Measurements from ENCODE around the gene ERBB4.

The ERBB4 gene

GRCh38 chr2:211423018-211423417 is 1115.6 kb downstream of the ERBB4 start:
- no peak for DNase-seq (ENCODE audit: low spot score)

GRCh38 chr2:211417544-211417943 is 1121.1 kb downstream of the ERBB4 start:
- DNase-seq (ENCODE audit: low spot score), result no peak

DNA sequence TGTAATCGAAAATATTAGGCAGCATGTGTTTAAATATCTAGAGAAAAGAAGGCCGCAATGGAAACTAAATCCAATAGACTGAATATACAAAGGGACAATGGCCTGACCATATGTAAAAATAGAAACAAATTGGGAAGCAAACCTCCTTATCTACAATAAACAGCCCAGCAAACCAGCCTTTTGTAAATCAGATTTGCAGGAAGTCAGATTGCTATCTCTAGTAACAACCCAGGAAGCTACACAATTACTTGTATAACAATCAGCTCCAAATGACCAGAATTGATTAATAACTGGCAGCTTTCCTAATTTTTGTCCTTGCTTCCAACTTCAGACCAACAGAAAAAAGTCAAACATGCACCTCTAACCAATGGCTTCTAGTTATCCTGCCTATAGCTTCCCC is 1122.2 kb downstream of the ERBB4 start:
- DNase-seq (ENCODE audit: low spot score), result peak; percentile 24

GRCh38 chr2:211413746-211414145 is 1124.9 kb downstream of the ERBB4 start:
- DNase-seq (ENCODE audit: low spot score), result no peak

DNA sequence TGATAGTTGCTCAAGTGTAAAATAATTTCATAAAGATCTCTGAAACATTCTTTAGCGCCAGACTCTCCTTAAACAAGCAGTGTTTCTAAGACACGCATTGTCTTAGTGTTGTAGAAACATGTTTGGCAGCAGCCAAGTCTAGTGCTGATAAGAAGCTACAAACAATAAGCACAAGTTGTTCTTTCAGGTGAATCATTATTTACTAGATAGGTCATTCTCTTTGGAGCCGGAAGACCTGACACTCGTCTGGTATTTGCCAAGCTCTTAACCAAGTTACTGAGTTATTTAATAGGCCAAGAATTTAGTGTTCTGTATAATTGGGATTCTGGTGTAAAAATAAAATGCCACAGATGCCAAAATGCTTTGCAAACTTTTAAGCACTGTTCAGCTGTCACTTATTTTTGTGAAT is 1130.1 kb downstream of the ERBB4 start:
- DNase-seq (ENCODE audit: low spot score), result no peak

DNA sequence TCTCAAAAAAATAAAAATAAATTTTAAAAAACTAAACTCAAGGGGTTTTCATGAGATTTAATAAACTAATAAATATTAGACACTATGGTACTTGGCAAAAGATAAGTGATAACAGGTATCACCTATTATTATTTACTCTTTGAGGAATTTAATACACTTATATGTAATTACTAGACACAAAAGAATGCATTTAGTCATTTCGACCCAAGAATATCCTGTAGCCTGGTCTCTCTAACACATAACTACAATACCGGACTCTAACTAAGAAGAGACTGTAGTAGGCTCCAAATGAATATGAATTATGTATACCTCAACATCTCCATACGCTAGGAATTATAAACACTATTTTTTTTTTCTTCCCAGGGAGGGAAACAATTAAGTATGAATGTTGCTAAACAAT is 1131.5 kb downstream of the ERBB4 start:
- no peak for DNase-seq (ENCODE audit: low spot score)

DNA sequence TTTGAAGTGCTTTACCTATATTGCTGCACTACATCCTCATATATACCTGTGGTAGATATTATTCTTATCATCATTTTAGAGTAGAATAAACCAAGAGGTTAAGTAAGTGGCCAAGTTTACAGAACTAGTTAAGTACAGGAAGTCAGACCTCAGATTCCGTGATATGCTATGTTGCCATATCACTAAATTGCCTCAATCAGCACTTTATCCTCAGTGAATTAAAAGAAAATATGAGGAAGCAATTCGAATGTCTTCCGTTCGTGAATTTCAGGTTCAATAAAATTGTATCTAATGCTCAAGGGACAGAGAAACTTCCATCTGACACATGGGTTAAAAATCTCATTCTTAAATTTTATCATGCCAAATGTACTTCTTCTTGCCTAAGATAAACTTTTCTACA is 1133.6 kb downstream of the ERBB4 start:
- DNase-seq (ENCODE audit: low spot score), result no peak

DNA sequence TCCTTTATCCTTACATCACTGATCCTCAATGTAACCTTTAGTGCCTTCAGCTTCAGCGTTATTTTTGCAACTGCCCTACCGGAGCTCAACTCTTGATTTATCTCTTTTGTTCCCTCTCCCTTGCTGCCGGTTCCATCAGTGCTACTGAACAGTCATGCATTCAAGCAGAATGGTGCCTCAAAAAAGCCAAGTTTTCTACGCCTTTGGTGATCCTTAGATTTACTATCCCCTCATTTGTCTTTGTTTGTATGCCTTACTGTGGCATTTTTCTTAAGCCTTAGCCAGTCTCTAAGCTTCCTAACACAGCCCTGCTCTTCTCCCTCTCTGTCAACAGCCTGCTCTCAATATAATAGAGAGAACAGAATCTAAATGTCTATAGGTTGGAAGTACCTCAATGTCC is 1134.5 kb downstream of the ERBB4 start:
- DNase-seq (ENCODE audit: low spot score), result no peak

GRCh38 chr2:211401328-211401727 is 1137.3 kb downstream of the ERBB4 start:
- no peak for DNase-seq (ENCODE audit: low spot score)

- no peak for DNase-seq (ENCODE audit: low spot score)
Observed at GRCh38 chr2:211397764-211398163, 1140.8 kb downstream of the ERBB4 start.

- no peak for DNase-seq (ENCODE audit: low spot score)
Observed at GRCh38 chr2:211396815-211397214, 1141.8 kb downstream of the ERBB4 start.

DNA sequence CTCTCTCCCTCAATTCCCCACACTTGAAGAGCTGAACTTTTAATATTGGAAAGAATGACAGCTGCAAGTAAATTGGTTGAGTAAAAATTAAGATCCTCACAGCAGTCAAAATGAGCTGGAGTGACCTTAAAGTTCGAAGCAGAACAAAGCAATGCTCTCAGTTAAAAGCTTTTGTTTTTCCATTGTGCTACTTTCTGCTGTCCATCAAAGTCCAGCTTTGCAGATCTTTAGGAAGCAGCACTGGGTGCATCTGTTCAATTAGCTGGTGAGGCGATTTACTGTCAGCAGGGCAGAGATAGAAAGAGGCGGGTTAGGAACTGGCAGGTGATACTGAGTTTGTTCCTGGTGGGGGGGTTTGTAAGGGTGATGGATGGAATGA is 1147.4 kb downstream of the ERBB4 start:
- DNase-seq (ENCODE audit: low spot score), result peak; percentile 65

- no peak for DNase-seq (ENCODE audit: low spot score)
Observed at GRCh38 chr2:211390536-211391188, 1147.9 kb downstream of the ERBB4 start.

DNA sequence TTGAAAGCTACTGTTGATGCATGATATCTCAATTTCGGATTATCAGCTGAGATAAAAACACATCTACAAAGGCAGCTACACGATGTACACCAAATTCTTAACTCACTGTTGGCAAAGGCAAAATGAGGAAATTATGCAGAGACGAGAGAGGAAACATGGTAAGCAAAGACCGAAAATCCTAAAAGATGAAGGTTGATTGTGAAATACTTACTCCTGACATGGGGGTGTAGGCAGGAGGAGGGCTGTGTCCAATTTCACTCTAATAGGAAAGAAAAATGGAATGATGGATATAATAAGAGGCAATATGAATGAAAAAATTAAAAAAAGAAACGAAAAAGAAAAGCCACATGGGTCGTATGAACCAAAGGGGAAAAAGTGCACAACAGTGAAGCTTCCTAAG is 1150.9 kb downstream of the ERBB4 start:
- DNase-seq (ENCODE audit: low spot score), result no peak

DNA sequence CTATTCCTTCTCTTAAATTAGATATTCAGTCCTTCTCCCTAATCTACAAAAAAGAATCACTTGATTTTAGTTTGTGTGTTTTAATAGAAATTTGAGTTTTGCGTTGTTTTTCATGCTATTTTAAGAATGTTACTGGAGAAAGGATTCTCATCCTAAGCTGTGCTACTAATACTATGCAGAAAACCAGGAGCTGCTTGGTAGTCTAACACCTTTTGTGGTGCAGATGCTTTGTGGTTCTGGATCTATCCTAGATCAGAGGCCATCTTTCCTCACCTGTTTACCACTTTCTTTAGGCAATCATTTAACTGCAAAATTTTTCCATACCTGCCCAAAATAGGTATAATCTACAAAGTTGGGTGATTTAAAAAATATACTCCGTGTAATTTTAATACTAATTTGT is 1158.6 kb downstream of the ERBB4 start:
- DNase-seq (ENCODE audit: low spot score), result no peak

DNA sequence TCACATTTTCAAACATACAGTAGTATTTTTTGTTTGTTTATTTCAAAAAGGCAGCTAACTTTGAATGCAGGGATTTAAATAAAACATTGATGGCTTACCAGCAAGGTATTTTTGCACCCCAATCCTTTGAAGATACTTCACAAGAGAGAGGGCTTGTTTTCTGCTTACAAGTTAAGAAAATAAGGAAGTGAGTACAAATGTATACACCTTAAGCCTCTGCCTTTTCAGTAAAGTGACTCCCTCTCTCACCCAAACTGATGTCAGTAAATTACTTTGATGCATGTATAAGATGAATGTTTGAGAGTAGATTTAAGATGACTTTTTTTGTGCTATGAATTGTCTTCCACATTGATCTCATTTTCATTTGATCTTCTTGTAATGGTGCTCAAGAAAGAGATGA is 1162.2 kb downstream of the ERBB4 start:
- no peak for DNase-seq (ENCODE audit: low spot score)

GRCh38 chr2:211373203-211373602 is 1165.4 kb downstream of the ERBB4 start:
- DNase-seq (ENCODE audit: low spot score), result peak; percentile 94

DNA sequence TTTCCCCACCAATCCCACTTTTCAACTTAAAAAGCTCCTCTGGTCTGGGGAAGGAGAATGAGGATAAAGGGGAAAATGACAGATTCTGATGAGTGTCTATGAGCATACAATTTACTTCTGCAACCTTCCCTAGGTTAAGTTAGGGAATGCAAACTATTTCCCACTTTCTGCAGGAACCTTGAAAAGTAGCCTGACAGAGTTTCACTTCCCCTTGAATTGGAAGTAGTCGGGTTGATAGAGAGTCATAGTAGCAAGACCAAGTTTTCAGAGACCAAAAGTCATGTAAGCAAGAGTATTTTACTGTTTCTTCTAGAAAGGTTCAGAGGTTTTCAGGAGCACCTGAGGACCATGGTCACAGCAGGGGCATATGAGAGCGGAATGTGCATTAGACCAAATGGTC is 1167.1 kb downstream of the ERBB4 start:
- DNase-seq (ENCODE audit: low spot score), result no peak

- DNase-seq (ENCODE audit: low spot score), result no peak
Observed at GRCh38 chr2:211368467-211368866, 1170.1 kb downstream of the ERBB4 start.

DNA sequence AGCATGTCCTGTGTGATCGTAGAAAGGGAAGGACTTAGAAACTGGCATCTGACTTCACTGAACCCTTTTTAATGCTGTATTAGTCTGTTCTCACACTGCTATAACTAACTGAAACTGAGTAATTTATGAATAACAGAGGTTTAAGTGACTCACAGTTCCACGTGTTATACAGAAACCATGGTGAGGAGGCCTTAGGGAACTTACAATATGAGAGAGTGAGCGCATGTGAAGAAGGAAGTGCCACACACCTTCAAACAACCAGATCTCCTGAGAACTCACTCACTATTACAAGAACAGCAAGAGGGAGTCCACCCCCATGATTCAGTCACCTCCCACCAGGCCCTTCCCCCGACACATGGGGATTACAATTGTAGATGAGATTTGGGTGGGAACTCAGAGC is 1170.9 kb downstream of the ERBB4 start:
- no peak for DNase-seq (ENCODE audit: low spot score)

- DNase-seq (ENCODE audit: low spot score), result no peak
Observed at GRCh38 chr2:211367293-211367692, 1171.3 kb downstream of the ERBB4 start.

DNA sequence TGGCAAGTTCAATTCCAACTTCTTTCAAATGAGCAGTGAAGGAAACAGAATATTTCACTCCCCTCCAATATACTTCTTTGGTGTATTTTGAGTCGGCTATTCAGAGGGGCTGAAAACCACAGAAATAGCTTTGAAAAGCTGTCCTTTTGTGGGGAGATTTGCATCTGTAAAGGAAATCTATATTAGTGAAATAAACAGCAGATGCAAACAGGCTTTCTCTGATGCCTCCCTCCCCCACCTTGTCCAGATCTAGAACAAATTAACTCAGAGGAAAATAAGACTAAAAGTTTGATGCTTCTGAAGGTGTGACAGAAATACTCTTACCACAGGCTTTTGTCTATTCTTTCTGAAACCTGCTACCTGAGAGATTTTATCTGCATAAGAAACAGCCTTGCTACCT is 1173.7 kb downstream of the ERBB4 start:
- no peak for DNase-seq (ENCODE audit: low spot score)

GRCh38 chr2:211361383-211361782 is 1177.2 kb downstream of the ERBB4 start:
- DNase-seq (ENCODE audit: low spot score), result no peak

- no peak for DNase-seq (ENCODE audit: low spot score)
Observed at GRCh38 chr2:211359347-211359746, 1179.3 kb downstream of the ERBB4 start.
